T-helper 9 cell (primary cell): ENCODE results near the gene NDUFAF3.
"Not testable (repeated sequence)": the region's sequence is repeated elsewhere in the genome, so short reads cannot be mapped to it uniquely, and the experiment has no call there.

Experiments
- DNase-seq: peaks from one replicate; pipeline ENCODE4 v3.0.0-alpha.2; 2020

The NDUFAF3 gene

DNA sequence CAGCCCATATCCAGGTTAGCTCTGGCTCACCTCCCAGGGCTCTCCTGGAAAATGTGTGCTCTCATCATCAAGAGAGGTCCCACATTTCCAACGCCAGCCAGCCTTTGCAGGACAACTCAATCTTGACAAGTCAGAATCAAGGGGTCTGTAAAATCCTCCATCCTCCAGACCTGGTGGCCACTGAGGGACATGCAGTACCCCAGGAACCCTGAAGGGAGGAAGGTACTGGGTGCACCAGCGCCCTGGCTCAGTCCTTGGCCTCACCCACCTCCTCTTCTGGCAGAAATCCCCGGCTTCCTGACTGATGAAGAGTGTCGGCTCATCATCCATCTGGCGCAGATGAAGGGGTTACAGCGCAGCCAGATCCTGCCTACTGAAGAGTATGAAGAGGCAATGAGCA is 20.8 kb upstream of the NDUFAF3 start:
- no peak for DNase-seq

GRCh38 chr3:49004352-49005302 is 17.3 kb upstream of the NDUFAF3 start:
- no peak for DNase-seq

- no peak for DNase-seq
Measured at GRCh38 chr3:49005303-49005680, 16.6 kb upstream of the NDUFAF3 start.

DNA sequence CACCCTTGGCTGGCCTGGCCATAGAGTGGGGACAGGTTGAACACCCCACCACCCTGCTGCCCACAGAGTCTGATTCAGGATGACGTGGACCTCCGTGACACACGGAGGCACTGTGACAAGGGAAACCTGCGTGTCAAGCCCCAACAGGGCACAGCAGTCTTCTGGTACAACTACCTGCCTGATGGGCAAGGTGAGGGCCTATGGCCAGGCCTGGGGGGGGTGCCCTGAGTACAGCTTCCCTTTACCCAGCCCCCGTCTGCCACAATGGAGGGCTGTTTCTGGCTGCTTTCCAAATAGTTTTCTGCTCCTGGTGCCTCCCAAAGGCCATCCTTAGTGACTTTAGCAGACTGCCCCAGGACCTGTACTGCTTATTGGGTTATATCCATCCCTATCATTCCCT is 15.9 kb upstream of the NDUFAF3 start:
- DNase-seq: no peak

DNA sequence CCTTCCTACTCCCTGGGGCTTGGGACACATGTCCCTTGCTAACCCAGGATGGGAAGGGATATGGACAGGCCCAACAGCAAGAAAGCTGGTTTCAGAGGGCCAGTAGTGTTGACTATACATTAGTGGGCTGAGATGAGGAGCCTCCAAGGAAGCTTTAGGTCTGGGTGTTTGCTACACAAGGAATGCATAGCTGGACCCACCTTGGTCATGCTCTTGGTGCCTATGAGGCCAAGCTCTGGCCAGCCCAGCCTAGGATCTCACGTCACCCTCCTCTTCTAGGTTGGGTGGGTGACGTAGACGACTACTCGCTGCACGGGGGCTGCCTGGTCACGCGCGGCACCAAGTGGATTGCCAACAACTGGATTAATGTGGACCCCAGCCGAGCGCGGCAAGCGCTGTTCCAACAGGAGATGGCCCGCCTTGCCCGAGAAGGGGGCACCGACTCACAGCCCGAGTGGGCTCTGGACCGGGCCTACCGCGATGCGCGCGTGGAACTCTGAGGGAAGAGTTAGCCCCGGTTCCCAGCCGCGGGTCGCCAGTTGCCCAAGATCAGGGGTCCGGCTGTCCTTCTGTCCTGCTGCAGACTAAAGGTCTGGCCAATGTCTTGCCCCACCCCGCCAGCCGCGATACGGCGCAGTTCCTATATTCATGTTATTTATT is 15.4 kb upstream of the NDUFAF3 start:
- peak; percentile 11 for DNase-seq

GRCh38 chr3:49007068-49007770 is 14.7 kb upstream of the NDUFAF3 start, which contains the start of gene WDR6:
TSS of gene WDR6 (plus strand) at chr3:49007391. CDS start at chr3:49007432, 41 bp downstream.
- peak; percentile 94 for DNase-seq

DNA sequence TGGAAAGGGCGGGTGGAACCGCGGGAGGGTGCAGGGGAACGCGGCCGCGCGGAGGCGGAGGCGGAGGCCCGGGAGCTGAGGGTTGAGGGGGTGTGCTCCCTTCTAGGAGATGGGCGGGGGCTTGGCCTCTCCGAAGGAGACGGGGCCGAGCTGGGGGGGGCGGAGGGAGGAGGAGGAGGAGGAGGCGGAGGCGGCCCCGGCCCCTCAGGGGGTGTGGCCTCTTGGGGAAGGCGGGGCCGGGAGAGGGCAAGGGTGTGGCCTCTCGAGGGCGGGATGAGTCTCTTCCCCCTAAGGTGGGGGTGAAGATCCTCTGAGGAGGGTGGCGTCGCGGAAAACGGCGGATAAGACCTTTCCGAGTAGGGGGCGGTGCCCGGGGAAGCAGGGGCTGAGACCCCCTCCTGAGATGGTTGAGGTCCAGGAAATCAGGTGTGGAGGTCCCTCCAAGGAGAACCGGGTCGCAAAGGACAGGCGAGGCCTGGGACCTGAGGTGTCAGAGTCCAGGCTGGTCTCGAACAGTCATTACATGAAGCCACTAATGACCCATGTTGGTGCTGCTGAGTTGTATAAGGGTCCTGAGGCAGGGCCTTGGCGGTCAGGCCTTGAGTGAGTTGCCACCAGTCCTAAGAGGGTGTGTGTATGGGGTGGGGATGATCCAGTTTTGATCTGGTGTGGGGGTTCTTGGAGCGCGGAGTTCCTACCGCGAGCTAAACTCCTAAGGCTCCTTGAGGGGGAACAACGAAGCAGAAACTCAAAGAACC is 14.0 kb upstream of the NDUFAF3 start:
- peak; percentile 85 for DNase-seq

- not testable (repeated sequence) for DNase-seq
Measured at GRCh38 chr3:49008627-49009026, 13.3 kb upstream of the NDUFAF3 start.

DNA sequence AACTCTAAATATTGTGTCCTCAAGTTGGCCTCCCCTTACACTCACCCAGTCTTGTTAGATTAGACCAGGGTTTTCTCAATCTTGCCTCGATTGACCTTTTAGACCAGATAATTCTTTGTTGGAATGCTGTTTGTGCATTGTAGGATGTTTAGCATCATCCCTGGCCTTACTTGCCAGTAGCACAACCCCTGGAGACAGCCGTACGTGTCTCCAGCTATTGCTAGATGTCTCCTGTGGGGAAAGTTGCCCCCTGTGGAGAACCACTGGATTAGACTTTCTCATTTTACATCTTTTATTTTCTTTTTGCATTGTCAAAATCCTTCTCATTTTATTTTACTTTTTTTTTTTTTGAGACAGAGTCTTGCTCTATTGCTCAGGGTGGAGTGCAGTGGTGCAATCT is 12.5 kb upstream of the NDUFAF3 start:
- DNase-seq: no peak

DNA sequence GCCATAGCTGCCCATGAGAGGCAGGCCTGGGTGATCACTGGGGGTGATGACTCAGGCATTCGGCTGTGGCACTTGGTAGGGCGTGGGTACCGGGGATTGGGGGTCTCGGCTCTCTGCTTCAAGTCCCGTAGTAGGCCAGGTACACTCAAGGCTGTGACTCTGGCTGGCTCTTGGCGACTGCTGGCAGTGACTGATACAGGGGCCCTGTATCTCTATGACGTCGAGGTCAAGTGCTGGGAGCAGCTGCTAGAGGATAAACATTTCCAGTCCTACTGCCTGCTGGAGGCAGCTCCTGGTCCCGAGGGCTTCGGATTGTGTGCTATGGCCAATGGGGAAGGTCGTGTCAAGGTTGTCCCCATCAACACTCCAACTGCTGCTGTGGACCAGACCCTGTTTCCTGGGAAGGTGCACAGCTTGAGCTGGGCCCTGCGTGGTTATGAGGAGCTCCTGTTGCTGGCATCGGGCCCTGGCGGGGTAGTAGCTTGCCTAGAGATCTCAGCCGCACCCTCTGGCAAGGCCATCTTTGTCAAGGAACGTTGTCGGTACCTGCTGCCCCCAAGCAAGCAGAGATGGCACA is 9.4 kb upstream of the NDUFAF3 start:
- DNase-seq: no peak

GRCh38 chr3:49013113-49013737 is 8.7 kb upstream of the NDUFAF3 start:
- no peak for DNase-seq

DNA sequence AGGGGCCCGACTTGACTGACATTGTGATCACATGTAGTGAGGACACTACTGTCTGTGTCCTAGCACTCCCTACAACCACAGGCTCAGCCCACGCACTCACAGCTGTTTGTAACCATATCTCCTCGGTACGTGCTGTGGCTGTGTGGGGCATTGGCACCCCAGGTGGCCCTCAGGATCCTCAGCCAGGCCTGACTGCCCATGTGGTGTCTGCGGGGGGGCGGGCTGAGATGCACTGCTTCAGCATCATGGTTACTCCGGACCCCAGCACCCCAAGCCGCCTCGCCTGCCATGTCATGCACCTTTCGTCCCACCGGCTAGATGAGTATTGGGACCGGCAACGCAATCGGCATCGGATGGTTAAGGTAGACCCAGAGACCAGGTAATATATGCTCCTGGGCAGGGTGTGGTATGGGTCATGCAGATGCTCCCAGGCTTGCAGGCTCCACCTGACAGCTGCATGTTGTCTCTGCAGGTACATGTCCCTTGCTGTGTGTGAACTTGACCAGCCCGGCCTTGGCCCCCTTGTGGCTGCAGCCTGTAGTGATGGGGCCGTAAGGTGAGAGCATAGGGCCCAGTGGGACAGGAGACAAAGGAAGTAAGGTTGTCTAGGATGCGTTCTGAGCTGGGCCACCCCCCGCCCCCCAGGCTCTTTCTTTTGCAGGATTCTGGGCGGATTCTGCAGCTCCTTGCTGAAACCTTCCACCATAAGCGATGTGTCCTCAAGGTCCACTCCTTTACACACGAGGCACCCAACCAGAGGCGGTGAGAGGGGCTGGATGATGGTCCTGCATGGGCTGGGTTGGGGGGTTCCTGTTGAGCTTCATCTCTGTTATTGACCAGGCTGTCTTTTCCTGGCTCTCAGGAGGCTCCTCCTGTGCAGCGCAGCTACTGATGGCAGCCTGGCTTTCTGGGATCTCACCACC is 7.9 kb upstream of the NDUFAF3 start:
- DNase-seq: peak; percentile 38

GRCh38 chr3:49015072-49015471 is 6.8 kb upstream of the NDUFAF3 start:
- no peak for DNase-seq

GRCh38 chr3:49015765-49016164 is 6.2 kb upstream of the NDUFAF3 start:
- no peak for DNase-seq

- no peak for DNase-seq
Measured at GRCh38 chr3:49016414-49017228, 5.3 kb upstream of the NDUFAF3 start.

GRCh38 chr3:49017229-49017970 is 4.5 kb upstream of the NDUFAF3 start:
- no peak for DNase-seq

DNA sequence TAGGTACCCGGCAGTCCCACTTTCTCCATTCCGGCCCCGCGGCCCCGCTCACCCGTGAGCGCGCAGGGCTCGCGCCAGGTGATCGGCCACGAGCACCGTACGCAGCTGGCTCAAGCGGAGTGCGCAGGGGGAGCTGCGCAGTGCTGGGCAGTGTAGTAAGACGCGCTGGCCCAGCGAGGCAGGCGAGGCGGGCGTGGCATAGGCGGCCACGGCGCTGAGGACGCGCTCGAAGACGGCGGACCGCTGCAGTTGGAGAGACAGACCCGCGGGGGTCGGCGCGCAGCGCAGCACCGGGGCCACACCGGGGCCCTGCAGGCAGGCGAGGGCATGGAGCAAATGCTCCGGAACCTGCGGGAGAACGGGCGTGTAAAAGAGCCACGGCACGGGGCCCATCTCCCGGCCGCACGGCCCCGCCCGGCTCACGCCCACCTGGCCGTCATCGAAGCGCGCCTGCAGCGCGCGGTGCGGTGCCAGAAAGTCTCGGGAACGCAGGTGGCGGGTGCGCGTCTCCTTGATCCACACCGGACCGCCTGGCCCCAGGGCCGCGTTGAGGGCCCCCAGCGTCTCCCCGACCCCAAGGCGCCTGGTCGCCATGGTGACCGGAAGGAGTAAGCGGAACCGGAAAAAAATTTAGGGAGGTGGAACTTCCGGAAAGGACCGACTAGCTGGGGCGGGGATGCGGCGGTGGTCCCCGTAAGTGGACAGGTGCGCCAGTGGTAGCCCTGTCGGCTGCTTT is 3.8 kb upstream of the NDUFAF3 start, which contains the start of gene DALRD3:
DALRD3 (minus strand) TSS at position 610 of the 736 bp plus-strand sequence; CDS start at position 594, 16 bp downstream.
- peak; percentile 46 for DNase-seq

GRCh38 chr3:49018707-49019006 is 3.3 kb upstream of the NDUFAF3 start:
- no peak for DNase-seq
